Ecto neural progenitor cell (in vitro differentiated cells): ENCODE data around the gene AQP2.
"Not testable (repeated sequence)": the region's sequence is repeated elsewhere in the genome, so short reads cannot be mapped to it uniquely, and the experiment has no call there.

Source experiments
- DNase-seq: peaks from one replicate; pipeline ENCODE4 v3.0.0-alpha.2; 2018; ENCODE audit warnings: low spot score

Gene AQP2

DNA sequence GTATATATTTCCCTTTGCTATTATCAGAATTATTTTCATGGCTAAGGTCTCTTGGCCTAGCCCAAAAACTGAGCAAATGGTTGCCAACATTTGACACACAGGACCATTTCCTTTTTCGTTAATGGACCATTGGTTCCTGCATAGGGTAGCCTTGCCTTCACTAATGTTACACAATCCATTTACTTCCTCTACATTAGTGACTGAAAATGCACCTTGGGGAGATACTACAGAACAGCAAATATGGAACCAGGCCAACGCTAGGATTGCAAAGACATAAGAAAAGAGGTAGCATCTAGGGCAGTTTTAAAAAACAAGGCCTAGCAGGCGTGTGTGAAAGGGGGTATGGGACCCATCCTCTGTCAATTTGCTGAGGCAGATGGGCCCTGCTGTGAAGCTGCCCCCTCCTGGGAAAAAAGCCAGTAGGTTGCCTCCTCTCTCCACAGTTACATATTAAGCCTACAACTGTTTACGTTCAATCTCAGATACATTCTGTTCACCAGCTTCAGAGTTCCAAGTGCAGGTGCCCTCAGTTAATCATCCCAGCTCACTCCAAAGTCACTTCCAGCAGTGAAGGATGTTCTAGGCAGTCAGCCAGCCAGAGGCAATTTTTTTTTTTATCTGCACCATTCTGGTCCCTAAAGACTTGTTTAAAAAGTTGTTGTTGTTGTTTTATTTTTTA is 37.2 kb downstream of the AQP2 start:
- DNase-seq = no peak

DNA sequence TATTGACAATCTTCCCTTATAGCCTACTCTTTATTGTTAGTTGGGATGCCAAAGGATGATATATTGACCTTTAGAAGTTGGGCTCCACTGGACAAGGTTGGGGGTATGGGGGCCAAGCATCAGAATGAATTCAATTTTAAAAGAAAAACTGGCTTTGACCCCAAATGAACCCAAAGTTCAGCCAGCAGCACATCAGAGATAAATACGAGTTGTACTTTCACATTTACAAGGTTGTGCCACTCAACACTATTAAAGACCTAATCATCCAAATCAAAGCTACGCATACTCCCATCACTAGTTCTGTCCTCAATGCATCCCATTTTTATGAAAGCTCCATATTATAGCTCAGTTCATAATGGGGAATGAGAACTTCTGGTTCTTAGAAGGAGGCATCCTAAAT is 38.9 kb downstream of the AQP2 start:
- not testable (repeated sequence) for DNase-seq

DNA sequence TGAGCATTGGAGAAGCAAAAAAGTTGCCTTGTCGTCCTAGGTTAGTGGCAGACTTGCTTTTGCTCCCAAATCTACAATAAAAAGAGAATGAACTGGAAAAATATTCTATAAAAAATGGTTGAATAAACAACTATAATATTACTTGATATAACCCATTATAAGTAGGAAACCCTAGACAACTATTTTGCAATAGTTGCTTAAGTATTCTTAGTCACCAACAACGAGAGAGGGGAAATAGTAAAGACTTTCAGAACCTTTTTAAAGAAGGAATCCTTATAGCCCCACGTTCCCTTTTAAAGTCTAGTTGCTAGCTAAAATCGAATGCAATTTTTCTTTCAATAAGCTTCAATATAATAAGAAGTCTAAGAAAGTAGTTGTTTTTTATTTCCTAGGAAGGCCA is 39.7 kb downstream of the AQP2 start:
- no peak for DNase-seq

DNA sequence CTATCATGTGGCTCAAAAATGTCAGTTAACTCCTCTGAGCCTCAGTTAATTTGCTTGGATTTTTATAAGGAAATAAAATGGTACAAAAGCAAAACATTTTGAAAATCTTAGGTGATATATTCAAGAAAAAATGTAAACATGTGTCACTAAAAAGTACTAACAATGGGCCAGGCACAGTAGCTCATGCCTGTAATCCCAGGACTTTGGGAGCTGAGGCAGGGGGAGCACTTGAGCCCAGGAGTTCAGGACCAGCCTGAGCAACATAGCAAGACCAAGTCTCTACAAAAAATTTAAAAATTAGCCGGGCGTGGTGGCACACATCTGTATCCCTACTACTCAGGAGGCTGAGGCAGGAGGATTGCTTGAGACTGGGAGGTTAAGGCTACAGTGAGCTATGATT is 47.9 kb downstream of the AQP2 start:
- DNase-seq = no peak

DNA sequence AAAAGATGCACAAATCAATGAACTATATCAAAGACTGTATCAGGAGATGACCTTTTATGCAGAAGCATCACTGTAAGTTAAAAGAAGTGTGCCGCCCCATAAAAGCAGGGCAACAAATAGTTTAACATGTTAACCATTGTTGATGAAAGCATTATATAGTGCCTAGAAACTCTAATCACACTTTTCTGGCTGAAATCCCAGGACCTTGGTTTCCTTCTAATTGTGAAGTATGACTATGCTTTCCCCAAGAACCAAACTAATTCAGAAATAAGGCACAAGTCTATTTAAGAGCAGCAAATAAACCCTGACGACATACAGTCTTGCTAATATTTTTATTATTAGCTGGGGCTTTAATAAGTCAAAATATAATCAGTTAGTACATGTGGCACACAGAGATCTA is 53.1 kb downstream of the AQP2 start:
- no peak for DNase-seq

DNA sequence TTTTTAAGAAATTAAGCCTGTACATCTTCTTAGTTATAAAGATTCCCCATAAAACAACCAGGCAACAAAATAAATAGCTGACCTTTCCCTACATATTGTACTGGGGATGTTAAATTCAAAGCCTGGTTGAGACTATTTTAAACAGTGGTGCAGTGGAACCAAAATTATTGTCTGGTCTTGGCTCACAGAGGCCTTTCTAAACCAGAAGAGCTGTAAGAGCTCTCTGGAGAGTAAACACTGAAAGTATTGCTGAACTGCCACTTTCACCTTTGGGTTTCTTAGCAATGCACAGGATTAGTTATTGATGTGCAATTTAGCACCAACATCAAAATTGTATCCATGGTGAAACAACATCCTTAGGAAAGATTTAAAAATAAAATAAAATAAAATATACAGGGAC is 54.2 kb downstream of the AQP2 start:
- no peak for DNase-seq

DNA sequence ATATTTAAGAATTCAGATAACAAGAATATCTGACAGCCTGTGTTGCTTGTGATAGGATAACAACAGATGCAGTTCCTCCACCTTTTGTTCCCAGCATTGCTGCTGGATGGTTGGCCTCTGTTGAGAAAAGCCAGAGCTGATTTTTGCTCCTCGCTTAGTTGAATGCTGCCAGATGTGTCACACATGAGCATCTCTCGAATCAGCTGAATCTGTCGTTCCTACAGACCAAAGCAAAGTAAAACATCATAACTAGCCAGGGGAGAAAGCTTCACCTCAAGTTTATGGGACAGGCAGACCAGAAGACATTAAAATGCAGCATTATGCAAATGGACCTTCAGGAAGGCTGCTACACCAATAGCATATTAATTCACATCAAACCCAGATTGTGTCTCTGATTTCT is 54.6 kb downstream of the AQP2 start:
- DNase-seq = no peak

DNA sequence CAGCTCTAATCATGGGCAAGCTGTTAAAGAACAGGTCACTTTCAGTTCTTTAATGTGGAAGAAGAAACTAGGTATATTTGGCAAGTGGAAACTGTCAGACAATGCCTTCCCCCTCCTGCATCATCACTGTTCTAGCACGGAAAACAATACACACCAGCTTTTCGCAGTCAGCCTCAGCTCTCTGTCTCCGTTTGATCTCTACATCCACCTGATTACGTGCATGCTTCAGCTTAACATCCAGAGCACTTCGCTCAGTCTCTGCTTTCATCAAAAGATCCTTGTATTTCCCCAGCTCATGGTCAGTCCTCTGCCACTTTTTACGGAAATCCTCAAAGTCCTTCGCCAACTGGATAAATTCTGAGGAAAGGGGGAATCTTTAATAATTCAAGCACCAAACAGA is 55.7 kb downstream of the AQP2 start:
- DNase-seq = no peak

DNA sequence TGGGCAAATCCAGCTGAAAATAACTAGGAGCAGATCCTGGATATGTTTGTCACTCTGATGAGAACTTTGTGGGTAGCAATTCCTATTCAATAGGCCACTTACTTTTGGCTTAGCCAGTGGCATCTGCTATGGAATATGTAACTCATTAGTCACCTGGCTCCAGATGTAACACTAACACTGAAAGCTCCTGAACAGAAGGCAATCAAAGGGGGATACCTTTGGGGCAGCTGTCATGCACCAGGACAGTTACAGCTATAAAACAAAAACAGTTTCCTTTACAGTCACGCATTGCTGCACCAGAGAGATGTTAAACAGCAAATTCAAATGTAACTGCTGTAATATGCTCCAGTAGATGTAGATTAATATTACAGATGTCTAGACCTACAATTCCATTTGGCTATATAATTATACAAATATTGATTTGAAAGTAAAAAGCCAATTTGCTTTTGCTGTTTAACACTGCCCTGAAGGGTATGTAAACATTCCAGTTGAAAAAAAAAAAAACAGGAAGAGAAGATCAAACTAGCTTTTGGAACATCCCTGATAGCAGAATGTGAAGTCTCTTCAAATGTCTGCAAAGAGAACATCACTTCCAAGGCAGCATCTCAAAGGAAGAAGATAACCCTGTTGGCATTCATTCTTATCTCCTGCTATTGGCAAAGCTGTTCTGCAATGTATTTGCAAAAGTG is 56.4 kb downstream of the AQP2 start:
- DNase-seq = no peak
